Endothelial cell of umbilical vein (primary cell): ENCODE results near the gene CTBP2. TPM values are rescaled to one million over a fixed set of nuclear protein-coding genes. Genes with fewer than 3 reads are reported as not detected.

Experiments used
- BruUV-seq: library from RNA; stranded (reverse); fragments of 400-500 nt; replicated peaks from 2 replicates; lab custom pipeline; 2021; lab: Mats Ljungman, UMichigan
- CTCF ChIA-PET: fragments of 300-600, 350-600 bp; sonication (Branson Sonifier 250); formaldehyde crosslinking; loops from one replicate; lab custom pipeline; 2021; ENCODE audit warnings: antibody characterized with exemption, inconsistent platforms; lab: Charles Lee
- POLR2A ChIA-PET: fragments of 300-600, 350-600 bp; sonication (Branson Sonifier 250); formaldehyde crosslinking; loops from one replicate; lab custom pipeline; 2021; ENCODE audit warnings: antibody characterized with exemption, inconsistent platforms; lab: Charles Lee
- DNase-seq: peaks from one replicate; pipeline ENCODE4 v3.0.0-alpha.2; 2011; ENCODE audit warnings: low read depth, low spot score
- FAIRE-seq: peaks from 2 replicates; lab custom pipeline; 2011; peaks lifted over from hg19 to GRCh38; lab: Jason Lieb, UNC
- H2AFZ ChIP-seq: 2 replicates; pipeline ENCODE4 v1.6.0; 2012; ENCODE audit warnings: low read depth, low read length, control low read depth, inconsistent platforms
- H3K27ac ChIP-seq: 2 replicates; pipeline ENCODE4 v1.5.1; 2011; ENCODE audit warnings: low read depth, mild to moderate bottlenecking, control low read depth, low read length, moderate library complexity; ENCODE audit not compliant: insufficient read depth
- H3K27me3 ChIP-seq, 2 experiments: 2 replicates each; pipeline versions ENCODE4 v1.6.0 to v1.6.1; 2011; ENCODE audit warnings: low read length in 2 of 2, mixed read lengths in 1 of 2; ENCODE audit not compliant: control insufficient read depth in 2 of 2, insufficient read depth in 2 of 2
- H3K36me3 ChIP-seq, 2 experiments: 2 replicates in 1 of 2; 3 replicates in 1 of 2; pipeline ENCODE4 v1.5.1; 2011; ENCODE audit warnings: low read length in 2 of 2, mild to moderate bottlenecking in 1 of 2, moderate library complexity in 1 of 2; ENCODE audit not compliant: control insufficient read depth in 2 of 2, insufficient read depth in 2 of 2; ENCODE audit errors: extremely low read depth in 1 of 2
- H3K4me1 ChIP-seq: 3 replicates; pipeline ENCODE4 v1.5.1; 2011; ENCODE audit warnings: mild to moderate bottlenecking, low read length; ENCODE audit not compliant: control insufficient read depth, insufficient read depth; ENCODE audit errors: extremely low read depth
- H3K4me2 ChIP-seq: 2 replicates; pipeline ENCODE4 v1.6.1; 2011; ENCODE audit warnings: low read length, control low read depth, mixed read lengths; ENCODE audit not compliant: insufficient read depth
- H3K4me3 ChIP-seq, 3 experiments: fragments of 200-600 bp in 1 of 3; sonication (generic), shearing (Covaris generic) in 1 of 3; replicated peaks in 1 of 3; 2 replicates each; pipeline ENCODE4 v1.5.1; 2011 to 2016; ENCODE audit warnings: control low read depth in 3 of 3, low read length in 3 of 3, mild to moderate bottlenecking in 2 of 3, inconsistent platforms in 1 of 3, low read depth in 1 of 3, moderate library complexity in 1 of 3; ENCODE audit not compliant: insufficient read depth in 1 of 3
- H3K79me2 ChIP-seq: 2 replicates; pipeline ENCODE4 v1.6.0; 2012; ENCODE audit warnings: low read length, inconsistent platforms; ENCODE audit not compliant: control insufficient read depth, insufficient read depth
- H3K9ac ChIP-seq: replicated peaks from 2 replicates; pipeline ENCODE3; 2011; ENCODE audit warnings: low read length, control low read depth; ENCODE audit not compliant: insufficient read depth; ENCODE audit errors: extremely low read depth
- H3K9me1 ChIP-seq: replicated peaks from 3 replicates; pipeline ENCODE4 v1.6.0; 2011; ENCODE audit warnings: mild to moderate bottlenecking, low read length; ENCODE audit not compliant: control insufficient read depth, insufficient read depth; ENCODE audit errors: extremely low read depth
- H3K9me3 ChIP-seq: replicated peaks from 2 replicates; pipeline ENCODE4 v1.5.1; 2012; ENCODE audit warnings: low read length, inconsistent platforms; ENCODE audit not compliant: control insufficient read depth, insufficient read depth
- H4K20me1 ChIP-seq: replicated peaks from 2 replicates; pipeline ENCODE3; 2011; ENCODE audit warnings: mild to moderate bottlenecking, low read length; ENCODE audit not compliant: control insufficient read depth, insufficient read depth; ENCODE audit errors: extremely low read depth
- CTCF ChIP-seq, 2 donors: IDR thresholded peaks; 1 replicate in 1 of 2; 2 replicates in 1 of 2; pipeline ENCODE4 v1.5.1; 2011; ENCODE audit warnings: low read length in 2 of 2, mild to moderate bottlenecking in 2 of 2, moderate library complexity in 2 of 2, control low read depth in 1 of 2, inconsistent platforms in 1 of 2, low read depth in 1 of 2; ENCODE audit not compliant: insufficient read depth in 1 of 2; ENCODE audit errors: extremely low read depth in 1 of 2
- EZH2 ChIP-seq: IDR thresholded peaks from 2 replicates; pipeline ENCODE4 v1.6.1; 2012; ENCODE audit warnings: borderline replicate concordance, low read depth, mild to moderate bottlenecking, moderate library complexity, low read length, inconsistent platforms; ENCODE audit not compliant: severe bottlenecking
- FOS ChIP-seq: IDR thresholded peaks from 2 replicates; pipeline ENCODE4 v1.6.1; 2011; ENCODE audit warnings: mild to moderate bottlenecking, low read length, moderate library complexity, borderline replicate concordance; ENCODE audit not compliant: insufficient read depth
- GATA2 ChIP-seq: IDR thresholded peaks from 2 replicates; pipeline ENCODE4 v1.7.0; 2011; ENCODE audit warnings: low read depth, mild to moderate bottlenecking, moderate library complexity, mixed read lengths, low read length; ENCODE audit not compliant: insufficient read length, insufficient read depth
- JUN ChIP-seq: IDR thresholded peaks from 2 replicates; pipeline ENCODE4 v1.6.1; 2011; ENCODE audit warnings: borderline replicate concordance, low read depth; ENCODE audit not compliant: insufficient read length, insufficient read depth
- MAX ChIP-seq: IDR thresholded peaks from 2 replicates; pipeline ENCODE4 v1.6.1; 2011; ENCODE audit not compliant: insufficient read depth, insufficient read length
- MYC ChIP-seq: IDR thresholded peaks from one replicate; pipeline ENCODE4 v1.6.1; 2011; ENCODE audit warnings: mild to moderate bottlenecking, low read depth, low read length
- POLR2A ChIP-seq: IDR thresholded peaks from 2 replicates; pipeline ENCODE4 v1.6.1; 2012; ENCODE audit warnings: low read depth, mild to moderate bottlenecking, control low read depth, low read length
- POLR2AphosphoS5 ChIP-seq: IDR thresholded peaks from 2 replicates; pipeline ENCODE4 v1.6.1; 2012; ENCODE audit warnings: low read depth, mild to moderate bottlenecking, control low read depth, low read length, moderate library complexity; ENCODE audit not compliant: insufficient read depth
- dilution Hi-C: fragments of 300-500 bp; cut with MboI; formaldehyde crosslinking; loops from one replicate; pipeline ENCODE4 v1.15.0; 2019; ENCODE audit warnings: low sequenced_read_pairs; ENCODE audit not compliant: extremely low pct_ligation_motif_present
- intact Hi-C: fragments of 100-400 bp; cut with micrococcal nuclease; formaldehyde crosslinking; loops from one replicate; pipeline ENCODE4 v1.10.0; 2022
- polyA plus RNA-seq, 4 experiments: library from polyadenylated mRNA; depleted of rRNA in 3 of 4; stranded (reverse) in 3 of 4; unstranded in 1 of 4; fragments of >200 nt; gene quantifications; 2 replicates each; pipeline versions ENCODE4 v1.2.1 to v1.2.3, GENCODE V29; 2011 to 2012; ENCODE audit warnings: missing spikeins in 1 of 4
- total RNA-seq: library from RNA; stranded (reverse); gene quantifications from 2 replicates; pipeline ENCODE4 v1.2.3, GENCODE V29; 2021

Gene CTBP2
- total and polyA plus RNA-seq, 2 donors (not counting 3 experiments of a cell fraction or from before 2014, with no cell fraction given), result 118 to 128 TPM

- H3K4me1 ChIP-seq, result peaks cover 9% of the 10 kb centered on the region
- H3K4me2 ChIP-seq, result no peak overlapping the region
- TF ChIP-seq JUN (no peak), CTCF (IDR thresholded peaks at IDR 0.05; ENCODE audit: extremely low read depth in 1 of 2, insufficient read depth in 1 of 2, low read depth in 1 of 2, low read length in 2 of 2) (no peak), MAX (no peak), GATA2 (no peak), POLR2AphosphoS5 (no peak), EZH2 (no peak), MYC (no peak), POLR2A (no peak), FOS (no peak)
- no peaks in the 10 kb centered on the region for H3K27me3 ChIP-seq
- peaks cover 76% of the 10 kb centered on the region for H3K79me2 ChIP-seq
- BruUV-seq, result no TSS peak
- peak; percentile 31 for DNase-seq
- intact Hi-C loops, result no loop called here
- ChIA-PET CTCF (no interaction called here), POLR2A (no interaction called here)
- no peak overlapping the region for H3K9ac ChIP-seq
- FAIRE-seq, result peak; percentile 42
- no peaks in the 10 kb centered on the region for H3K9me1 ChIP-seq
- dilution Hi-C loops, result no loop called here
- no peak overlapping the region for H3K4me3 ChIP-seq
- H2AFZ ChIP-seq, result no peak overlapping the region
- H3K27ac ChIP-seq, result no peak overlapping the region
- no peaks in the 10 kb centered on the region for H3K9me3 ChIP-seq
- peaks cover 3 to 33% of the 10 kb centered on the region in 2 experiments for H3K36me3 ChIP-seq
- no peaks in the 10 kb centered on the region for H4K20me1 ChIP-seq
Measured at GRCh38 chr10:125023862-125024496, 136.4 kb downstream of the CTBP2 start.
